HCT116 (cell line): Measurements from ENCODE around the gene CIRBP. TPM values are rescaled to one million over a fixed set of nuclear protein-coding genes. Genes with fewer than 3 reads are reported as not detected.

Source experiments
- ATAC-seq: fragments of 200-7000 bp; cut with Tn5 transposase; 2 replicates; pipeline ENCODE4 v1.9.1; 2020; ENCODE audit warnings: mild to moderate bottlenecking, moderate library complexity
- BruUV-seq: library from RNA; stranded (reverse); fragments of 400-500 nt; replicated peaks from 2 replicates; lab custom pipeline; 2021; lab: Mats Ljungman, UMichigan
- CTCF ChIA-PET: fragments of 300-600 bp; sonication (Branson Sonifier 250); formaldehyde crosslinking; loops from one replicate; lab custom pipeline; 2021; ENCODE audit warnings: antibody characterized with exemption; lab: Charles Lee
- POLR2A ChIA-PET: fragments of 300-600, 350-600 bp; sonication (Branson Sonifier 250); formaldehyde crosslinking; loops from one replicate; lab custom pipeline; 2021; ENCODE audit warnings: antibody characterized with exemption; lab: Charles Lee
- RAD21 ChIA-PET, 2 experiments: fragments of 300-600 bp; sonication (Branson Sonifier 250); formaldehyde crosslinking; loops; one replicate each; lab custom pipeline; 2023; ENCODE audit warnings: low total read pairs in 2 of 2; ENCODE audit not compliant: uncharacterized antibody in 2 of 2, unreplicated experiment in 2 of 2, low non-redundant PET in 1 of 2; lab: Charles Lee
- DNase-seq: peaks from one replicate; pipeline ENCODE4 v3.0.0-alpha.2; 2010; ENCODE audit warnings: low read depth, low spot score
- H2AFZ ChIP-seq: fragments of 200-600 bp; shearing (Covaris generic), sonication (generic); 2 replicates; pipeline ENCODE4 v1.6.1; 2017; ENCODE audit warnings: low read depth, mixed run types, mixed read lengths, antibody characterized with exemption, low read length; ENCODE audit not compliant: poor library complexity, severe bottlenecking
- H3K27ac ChIP-seq: 2 replicates; pipeline ENCODE4 v1.5.1; 2012; ENCODE audit warnings: low read depth, low read length
- H3K27me3 ChIP-seq: fragments of 200-600 bp; sonication (generic); 2 replicates; pipeline ENCODE4 v1.6.1; 2016; ENCODE audit warnings: mixed run types, low read length, mixed read lengths; ENCODE audit not compliant: insufficient read depth
- H3K36me3 ChIP-seq, 2 experiments: fragments of 200-500 bp in 1 of 2; fragments of 200-600 bp in 1 of 2; sonication (Bioruptor generic) in 1 of 2; sonication (generic) in 1 of 2; 2 replicates each; pipeline versions ENCODE4 v1.5.1 to v1.6.1; 2014 to 2016; ENCODE audit warnings: low read length in 2 of 2, inconsistent platforms in 1 of 2, mixed read lengths in 1 of 2, mixed run types in 1 of 2; ENCODE audit not compliant: insufficient read depth in 2 of 2, control insufficient read depth in 1 of 2
- H3K4me1 ChIP-seq, 2 experiments: fragments of 200-600 bp in 1 of 2; sonication (generic) in 1 of 2; 2 replicates each; pipeline versions ENCODE4 v1.5.1 to v1.6.1; 2012 to 2017; ENCODE audit warnings: low read length in 2 of 2, inconsistent platforms in 1 of 2, mild to moderate bottlenecking in 1 of 2, mixed read lengths in 1 of 2, mixed run types in 1 of 2, moderate library complexity in 1 of 2; ENCODE audit not compliant: insufficient read depth in 2 of 2, control insufficient read depth in 1 of 2
- H3K4me2 ChIP-seq: fragments of 200-600 bp; sonication (generic); 2 replicates; pipeline ENCODE4 v1.6.1; 2017; ENCODE audit warnings: mixed run types, low read length, mixed read lengths
- H3K4me3 ChIP-seq, 2 experiments: fragments of 200-600 bp in 1 of 2; sonication (generic) in 1 of 2; replicated peaks in 1 of 2; 2 replicates each; pipeline ENCODE4 v1.5.1; 2011 to 2016; ENCODE audit warnings: low read length in 2 of 2, control low read depth in 1 of 2, low read depth in 1 of 2, mild to moderate bottlenecking in 1 of 2, mixed read lengths in 1 of 2, mixed run types in 1 of 2
- H3K79me2 ChIP-seq: fragments of 200-600 bp; sonication (generic); 2 replicates; pipeline ENCODE4 v1.6.1; 2017; ENCODE audit warnings: mild to moderate bottlenecking, mixed run types, low read length, moderate library complexity, mixed read lengths; ENCODE audit not compliant: insufficient read depth
- H3K9ac ChIP-seq: fragments of 200-600 bp; sonication (generic); 2 replicates; pipeline ENCODE4 v1.6.1; 2016; ENCODE audit warnings: low read length, mixed read lengths
- H3K9me2 ChIP-seq: fragments of 200-600 bp; sonication (generic), shearing (Covaris generic); 2 replicates; pipeline ENCODE4 v1.6.1; 2017; ENCODE audit warnings: mixed run types, mild to moderate bottlenecking, moderate library complexity; ENCODE audit not compliant: insufficient read depth
- H3K9me3 ChIP-seq, 2 experiments: fragments of 200-500 bp in 1 of 2; fragments of 200-600 bp in 1 of 2; sonication (Bioruptor generic) in 1 of 2; sonication (generic) in 1 of 2; 2 replicates each; pipeline ENCODE4 v1.6.1; 2014 to 2017; ENCODE audit warnings: low read length in 2 of 2, mixed read lengths in 2 of 2, inconsistent platforms in 1 of 2, low read depth in 1 of 2, mild to moderate bottlenecking in 1 of 2, mixed run types in 1 of 2, moderate library complexity in 1 of 2; ENCODE audit not compliant: control insufficient read depth in 1 of 2, insufficient read depth in 1 of 2
- H4K20me1 ChIP-seq: fragments of 200-600 bp; sonication (generic), shearing (Covaris generic); 2 replicates; pipeline ENCODE4 v1.6.1; 2017; ENCODE audit warnings: mixed run types, mild to moderate bottlenecking, moderate library complexity; ENCODE audit not compliant: insufficient read depth
- CBX3 ChIP-seq: IDR thresholded peaks from 2 replicates; pipeline ENCODE4 v1.6.1; 2012; ENCODE audit warnings: low read depth
- CEBPB ChIP-seq: IDR thresholded peaks from 2 replicates; pipeline ENCODE4 v1.6.1; 2012; ENCODE audit warnings: low read depth
- CTCF ChIP-seq, 3 experiments: fragments of 200-600 bp in 1 of 3; sonication (generic) in 1 of 3; IDR thresholded peaks in 2 of 3; conservative IDR thresholded peaks in 1 of 3; 2 replicates each; pipeline ENCODE4 v1.5.1; 2012 to 2017; ENCODE audit warnings: low read depth in 2 of 3, low read length in 2 of 3, antibody characterized with exemption in 1 of 3, borderline replicate concordance in 1 of 3, control low read depth in 1 of 3, mild to moderate bottlenecking in 1 of 3, mixed read lengths in 1 of 3, mixed run types in 1 of 3, moderate library complexity in 1 of 3; ENCODE audit not compliant: insufficient read depth in 1 of 3
- EGR1 ChIP-seq: IDR thresholded peaks from 2 replicates; pipeline ENCODE4 v1.6.1; 2012; ENCODE audit warnings: low read depth
- ELF1 ChIP-seq: IDR thresholded peaks from 2 replicates; pipeline ENCODE4 v1.6.1; 2012; ENCODE audit warnings: low read depth, borderline replicate concordance
- EZH2 ChIP-seq: fragments of 200-600 bp; sonication (generic); IDR thresholded peaks from 2 replicates; pipeline ENCODE4 v1.6.1; 2017; ENCODE audit warnings: antibody characterized with exemption, mixed run types
- EZH2phosphoT487 ChIP-seq: fragments of 200-600 bp; IDR thresholded peaks from 2 replicates; pipeline ENCODE4 v1.6.1; 2018; ENCODE audit warnings: antibody characterized with exemption, borderline replicate concordance
- FOSL1 ChIP-seq: IDR thresholded peaks from 2 replicates; pipeline ENCODE4 v1.6.1; 2012; ENCODE audit warnings: low read depth
- JUND ChIP-seq: IDR thresholded peaks from 2 replicates; pipeline ENCODE4 v1.6.1; 2012
- POLR2A ChIP-seq: IDR thresholded peaks from 2 replicates; pipeline ENCODE4 v1.7.0; 2011; ENCODE audit warnings: borderline replicate concordance; ENCODE audit not compliant: insufficient read depth, insufficient read length; ENCODE audit errors: extremely low read depth
- POLR2AphosphoS5 ChIP-seq: IDR thresholded peaks from 2 replicates; pipeline ENCODE4 v1.6.1; 2011; ENCODE audit warnings: mild to moderate bottlenecking, low read depth, low read length, moderate library complexity
- RAD21 ChIP-seq: IDR thresholded peaks from 2 replicates; pipeline ENCODE4 v1.6.1; 2012; ENCODE audit warnings: low read depth, mild to moderate bottlenecking
- SIN3A ChIP-seq: IDR thresholded peaks from 2 replicates; pipeline ENCODE4 v1.6.1; 2012; ENCODE audit warnings: low read depth
- SRF ChIP-seq: IDR thresholded peaks from 2 replicates; pipeline ENCODE4 v1.6.1; 2012; ENCODE audit warnings: low read depth
- TCF7L2 ChIP-seq: IDR thresholded peaks from 2 replicates; pipeline ENCODE4 v1.7.0; 2011; ENCODE audit warnings: borderline replicate concordance, inconsistent platforms; ENCODE audit not compliant: insufficient read depth, insufficient read length; ENCODE audit errors: extremely low read depth
- ZNF274 ChIP-seq: fragments of 200-500 bp; sonication (Bioruptor generic); IDR thresholded peaks from 2 replicates; pipeline ENCODE4 v1.6.1; 2014; ENCODE audit warnings: mild to moderate bottlenecking, low read depth, low read length, inconsistent platforms
- intact Hi-C: fragments of 100-400 bp; cut with micrococcal nuclease; formaldehyde crosslinking; loops from 2 replicates; pipeline ENCODE4 v1.10.0; 2022
- total RNA-seq: library from RNA; stranded (reverse); gene quantifications from one replicate; pipeline ENCODE4 v1.2.1, GENCODE V29; 2021; ENCODE audit not compliant: unreplicated experiment

Gene CIRBP
- total RNA-seq, 1 experiment from 2014 or later: 276 TPM

GRCh38 chr19:1224047-1224825 lies 44.9 kb upstream of the CIRBP start:
- CTCF ChIA-PET: interaction anchor here (2.4 kb wide), 1 partner anchor 111 kb away, joined by 8 read pairs; no protein-coding TSS in a partner anchor
- H3K9me3 ChIP-seq: no peaks in the 10 kb centered on the region
- DNase-seq: no peak
- no peak for TF ChIP-seq ZNF274
- TF ChIP-seq RAD21: no peak
- no peak for TF ChIP-seq EZH2
- TF ChIP-seq ELF1: no peak
- no peak for TF ChIP-seq EZH2phosphoT487
- no peak for TF ChIP-seq FOSL1
- no peak for TF ChIP-seq TCF7L2
- TF ChIP-seq, all 23 proteins: peak for 0
- BruUV-seq: no TSS peak
- H2AFZ ChIP-seq: no peak overlapping the region
- no peaks in the 10 kb centered on the region for H4K20me1 ChIP-seq
- POLR2A ChIA-PET: no interaction called here
- no peak overlapping the region for H3K4me2 ChIP-seq
- peaks cover 2 to 6% of the 10 kb centered on the region in 2 experiments; a peak in 2 of 4 replicates for H3K36me3 ChIP-seq
- ATAC-seq: no peak
- no peaks in the 10 kb centered on the region for H3K9me2 ChIP-seq
- intact Hi-C loops: no loop called here
- H3K27ac ChIP-seq: peak overlapping the region; percentile 14; the same call in 1 of the 2 replicates
- peaks cover 15 to 25% of the 10 kb centered on the region in 2 experiments for H3K4me1 ChIP-seq
- H3K9ac ChIP-seq: no peak overlapping the region
- RAD21 ChIA-PET: interaction anchor here in 1 of 2 experiments (0.5 kb wide), 1 partner anchor 149 kb away, joined by 3 read pairs; no protein-coding TSS in a partner anchor
- H3K79me2 ChIP-seq: peaks cover 11% of the 10 kb centered on the region; the same call in 1 of the 2 replicates
- H3K27me3 ChIP-seq: no peaks in the 10 kb centered on the region
- H3K4me3 ChIP-seq: no peak overlapping the region

GRCh38 chr19:1224847-1225246 lies 44.3 kb upstream of the CIRBP start:
- Histone ChIP-seq H3K4me2 (no peak overlapping the region), H3K9me2 (no peaks in the 10 kb centered on the region), H3K27me3 (no peaks in the 10 kb centered on the region), H3K9me3 (no peaks in the 10 kb centered on the region), H4K20me1 (no peaks in the 10 kb centered on the region), H3K4me3 (no peak overlapping the region), H3K36me3 (peaks cover 2 to 6% of the 10 kb centered on the region in 2 experiments; a peak in 2 of 4 replicates), H2AFZ (no peak overlapping the region), H3K9ac (no peak overlapping the region), H3K79me2 (peaks cover 10% of the 10 kb centered on the region; the same call in 1 of the 2 replicates), H3K4me1 (peaks cover 15 to 25% of the 10 kb centered on the region in 2 experiments), H3K27ac (peak overlapping the region; percentile 14; the same call in 1 of the 2 replicates)
- ATAC-seq (no peak), DNase-seq (no peak)
- ChIA-PET CTCF (interaction anchor here (1.3 to 1.4 kb wide), 2 partner anchors 20 to 42 kb away, joined by 4 to 5 read pairs; no protein-coding TSS in a partner anchor), RAD21 (interaction anchor here in 1 of 2 experiments (0.5 kb wide), 1 partner anchor 150 kb away, joined by 3 read pairs; no protein-coding TSS in a partner anchor), POLR2A (no interaction called here)
- intact Hi-C loops: no loop called here
- BruUV-seq: no TSS peak
- TF ChIP-seq ZNF274: no peak
- no peak for TF ChIP-seq CBX3
- TF ChIP-seq JUND: no peak
- no peak for TF ChIP-seq SIN3A
- TF ChIP-seq SRF: no peak
- TF ChIP-seq CEBPB: no peak
- TF ChIP-seq EGR1: no peak
- TF ChIP-seq POLR2A: no peak
- no peak for TF ChIP-seq ELF1
- no peak for TF ChIP-seq CTCF (IDR thresholded peaks at IDR 0.05 in 2 of 3, conservative IDR thresholded peaks at IDR 0.05 in 1 of 3; ENCODE audit: borderline replicate concordance in 1 of 3, insufficient read depth in 1 of 3, low read depth in 2 of 3, low read length in 2 of 3)
- TF ChIP-seq POLR2AphosphoS5: no peak
- no peak for TF ChIP-seq RAD21
